SK-N-MC (cell line): ENCODE results near the gene PELI3.
"Not testable (repeated sequence)": the region's sequence is repeated elsewhere in the genome, so short reads cannot be mapped to it uniquely, and the experiment has no call there.

Source experiments
- EZH2 ChIP-seq: fragments of 200-600 bp; sonication (generic); IDR thresholded peaks from one replicate; pipeline ENCODE4 v1.6.1; 2017; ENCODE audit warnings: antibody characterized with exemption
- POLR2AphosphoS5 ChIP-seq: IDR thresholded peaks from 2 replicates; pipeline ENCODE4 v1.6.1; 2012; ENCODE audit warnings: mild to moderate bottlenecking, low read depth, low read length, borderline replicate concordance

- not testable (repeated sequence) for TF ChIP-seq EZH2, POLR2AphosphoS5
Observed at GRCh38 chr11:66464116-66464515, 2.6 kb upstream of the PELI3 start.
